HepG2 (cell line): ENCODE results near the gene ALMS1. TPM values are rescaled to one million over a fixed set of nuclear protein-coding genes. Genes with fewer than 3 reads are reported as not detected.
A peak's percentile ranks its signal among the peaks of the same experiment; 100 is the strongest.

Experiments used
- BHLHE40 ChIP-seq: IDR thresholded peaks from 2 replicates; pipeline ENCODE4 v1.6.1; 2011; ENCODE audit warnings: low read length, improper control_type of control experiment
- BORCS8-MEF2B ChIP-seq: sonication (generic); formaldehyde crosslinking; IDR thresholded peaks from 2 replicates; pipeline ENCODE4 v1.8.0; 2022; ENCODE audit warnings: mild to moderate bottlenecking, missing genetic modification reagents
- CEBPG ChIP-seq: IDR thresholded peaks from 2 replicates; pipeline ENCODE4 v1.6.1; 2016
- FIP1L1 ChIP-seq: fragments of 200-400 bp; formaldehyde crosslinking; IDR thresholded peaks from 2 replicates; pipeline ENCODE4 v1.6.1; 2018; ENCODE audit warnings: low read depth, mild to moderate bottlenecking, low read length, moderate library complexity, borderline replicate concordance; ENCODE audit not compliant: insufficient read depth
- GTF3A ChIP-seq: sonication (generic); formaldehyde crosslinking; conservative IDR thresholded peaks from 2 replicates; pipeline ENCODE4 v1.4.0; 2020; ENCODE audit warnings: mild to moderate bottlenecking, missing genetic modification reagents
- HCFC1 ChIP-seq: fragments of 150-350 bp; IDR thresholded peaks from 2 replicates; pipeline ENCODE4 v1.6.1; 2014; ENCODE audit warnings: low read depth, low read length
- HMG20A ChIP-seq: IDR thresholded peaks from 2 replicates; pipeline ENCODE4 v1.6.1; 2016; ENCODE audit warnings: borderline replicate concordance
- HNRNPK ChIP-seq: fragments of 200-400 bp; formaldehyde crosslinking; IDR thresholded peaks from 2 replicates; pipeline ENCODE4 v1.6.1; 2018; ENCODE audit warnings: low read length, low read depth, moderate library complexity, mild to moderate bottlenecking; ENCODE audit not compliant: poor library complexity, severe bottlenecking
- KMT2A ChIP-seq: sonication (generic); formaldehyde crosslinking; IDR thresholded peaks from 2 replicates; pipeline ENCODE4 v1.4.0; 2020; ENCODE audit warnings: missing genetic modification reagents
- NFE2L2 ChIP-seq: fragments of 150-350 bp; IDR thresholded peaks from 2 replicates; pipeline ENCODE4 v1.6.1; 2014; ENCODE audit warnings: low read length
- NFIC ChIP-seq: IDR thresholded peaks from 2 replicates; pipeline ENCODE4 v1.6.1; 2012; ENCODE audit warnings: mild to moderate bottlenecking, low read length, inconsistent platforms
- NR2C2 ChIP-seq: sonication (generic); formaldehyde crosslinking; IDR thresholded peaks from 2 replicates; pipeline ENCODE4 v1.4.0; 2020; ENCODE audit warnings: missing genetic modification reagents, mild to moderate bottlenecking, moderate library complexity, borderline replicate concordance
- PHB2 ChIP-seq: fragments of 450-650 bp; IDR thresholded peaks from 2 replicates; pipeline ENCODE4 v1.6.1; 2018; ENCODE audit not compliant: partially characterized antibody
- POLR2G ChIP-seq: fragments of 200-400 bp; formaldehyde crosslinking; IDR thresholded peaks from 2 replicates; pipeline ENCODE4 v1.6.1; 2018; ENCODE audit warnings: mild to moderate bottlenecking, low read depth, low read length, moderate library complexity
- RFXAP ChIP-seq: sonication (generic); formaldehyde crosslinking; IDR thresholded peaks from 2 replicates; pipeline ENCODE4 v1.4.0; 2020; ENCODE audit warnings: missing genetic modification reagents, borderline replicate concordance
- RXRB ChIP-seq: IDR thresholded peaks from 2 replicates; pipeline ENCODE4 v1.6.1; 2016; ENCODE audit warnings: borderline replicate concordance, missing genetic modification reagents, missing compliant biosample characterization
- SMC3 ChIP-seq: IDR thresholded peaks from 2 replicates; pipeline ENCODE4 v1.6.1; 2011; ENCODE audit warnings: low read length, improper control_type of control experiment
- SUZ12 ChIP-seq: fragments of 150-350 bp; IDR thresholded peaks from 2 replicates; pipeline ENCODE4 v1.6.1; 2014; ENCODE audit warnings: low read depth, low read length
- TCF7 ChIP-seq: sonication (generic); IDR thresholded peaks from 2 replicates; pipeline ENCODE4 v1.6.1; 2016; ENCODE audit warnings: antibody characterized with exemption, low read depth
- U2AF1 ChIP-seq: fragments of 200-400 bp; formaldehyde crosslinking; optimal IDR thresholded peaks from 2 replicates; pipeline ENCODE3; 2017; ENCODE audit warnings: mild to moderate bottlenecking, low read depth, low read length
- ZEB1 ChIP-seq: IDR thresholded peaks from 2 replicates; pipeline ENCODE4 v1.6.1; 2012; ENCODE audit warnings: mild to moderate bottlenecking, low read depth, inconsistent platforms; ENCODE audit not compliant: insufficient replicate concordance
- ZFP41 ChIP-seq: sonication (generic); formaldehyde crosslinking; IDR thresholded peaks from 2 replicates; pipeline ENCODE4 v1.4.0; 2020; ENCODE audit warnings: mild to moderate bottlenecking, missing genetic modification reagents, borderline replicate concordance
- ZFP62 ChIP-seq: sonication (generic); formaldehyde crosslinking; IDR thresholded peaks from 2 replicates; pipeline ENCODE4 v1.4.0; 2020; ENCODE audit warnings: missing genetic modification reagents
- ZMYM2 ChIP-seq: sonication (generic); formaldehyde crosslinking; IDR thresholded peaks from 2 replicates; pipeline ENCODE4 v1.8.0; 2022; ENCODE audit warnings: mild to moderate bottlenecking, missing genetic modification reagents
- ZNF180 ChIP-seq: sonication (generic); formaldehyde crosslinking; IDR thresholded peaks from 2 replicates; pipeline ENCODE4 v1.4.0; 2020; ENCODE audit warnings: low read depth, missing genetic modification reagents, borderline replicate concordance
- ZNF207 ChIP-seq: fragments of 450-650 bp; IDR thresholded peaks from 2 replicates; pipeline ENCODE4 v1.6.1; 2016; ENCODE audit warnings: antibody characterized with exemption, borderline replicate concordance
- ZNF264 ChIP-seq: sonication (generic); formaldehyde crosslinking; IDR thresholded peaks from 2 replicates; pipeline ENCODE4 v1.4.0; 2020; ENCODE audit warnings: missing genetic modification reagents
- ZNF274 ChIP-seq: sonication (generic); formaldehyde crosslinking; IDR thresholded peaks from 2 replicates; pipeline ENCODE4 v1.5.1; 2020; ENCODE audit warnings: mild to moderate bottlenecking, missing genetic modification reagents
- ZNF383 ChIP-seq: sonication (generic); formaldehyde crosslinking; IDR thresholded peaks from 2 replicates; pipeline ENCODE4 v1.4.0; 2020; ENCODE audit warnings: missing genetic modification reagents, mild to moderate bottlenecking, borderline replicate concordance
- ZNF432 ChIP-seq: sonication (generic); formaldehyde crosslinking; IDR thresholded peaks from 2 replicates; pipeline ENCODE4 v1.5.0; 2020; ENCODE audit warnings: missing genetic modification reagents, mild to moderate bottlenecking, borderline replicate concordance
- ZNF569 ChIP-seq: sonication (generic); formaldehyde crosslinking; IDR thresholded peaks from 2 replicates; pipeline ENCODE4 v1.5.0; 2020; ENCODE audit warnings: mild to moderate bottlenecking, missing genetic modification reagents, moderate library complexity, borderline replicate concordance
- ZNF782 ChIP-seq: sonication (generic); formaldehyde crosslinking; IDR thresholded peaks from 2 replicates; pipeline ENCODE4 v1.4.0; 2020; ENCODE audit warnings: missing genetic modification reagents, mild to moderate bottlenecking, borderline replicate concordance
- ZSCAN9 ChIP-seq: IDR thresholded peaks from 2 replicates; pipeline ENCODE4 v1.6.1; 2016; ENCODE audit warnings: borderline replicate concordance
- polyA plus RNA-seq, 8 experiments: library from polyadenylated mRNA; depleted of rRNA in 3 of 8; stranded (reverse) in 7 of 8; unstranded in 1 of 8; fragments of >200 nt; fragmentation: Illumina TruSeq in 4 of 8; extraction: Trizol in 4 of 8; gene quantifications; 2 replicates each; pipeline versions ENCODE4 v1.2.1 to v1.2.3, GENCODE V29; 2011 to 2016; ENCODE audit warnings: low read depth in 4 of 8, missing spikeins in 1 of 8, mixed read lengths in 1 of 8; ENCODE audit not compliant: insufficient read depth in 1 of 8
- total RNA-seq, 5 experiments: library from RNA; depleted of rRNA; stranded (reverse); fragments of >200 nt; fragmentation: Illumina TruSeq; extraction: Trizol; gene quantifications; 2 replicates each; pipeline ENCODE4 v1.2.3, GENCODE V29; 2016; ENCODE audit warnings: low read depth in 1 of 5
- TF ChIP-seq, protein P1 (sequence below): sonication (generic); IDR thresholded peaks from 2 replicates; pipeline ENCODE4 v1.6.1; 2016; ENCODE audit warnings: low read depth, borderline replicate concordance

ALMS1 gene
- total and polyA plus RNA-seq, 2 of the 13 experiments (the other 11 are each of a cell fraction or from before 2014, with no cell fraction given), result 12.9 to 21.2 TPM

DNA sequence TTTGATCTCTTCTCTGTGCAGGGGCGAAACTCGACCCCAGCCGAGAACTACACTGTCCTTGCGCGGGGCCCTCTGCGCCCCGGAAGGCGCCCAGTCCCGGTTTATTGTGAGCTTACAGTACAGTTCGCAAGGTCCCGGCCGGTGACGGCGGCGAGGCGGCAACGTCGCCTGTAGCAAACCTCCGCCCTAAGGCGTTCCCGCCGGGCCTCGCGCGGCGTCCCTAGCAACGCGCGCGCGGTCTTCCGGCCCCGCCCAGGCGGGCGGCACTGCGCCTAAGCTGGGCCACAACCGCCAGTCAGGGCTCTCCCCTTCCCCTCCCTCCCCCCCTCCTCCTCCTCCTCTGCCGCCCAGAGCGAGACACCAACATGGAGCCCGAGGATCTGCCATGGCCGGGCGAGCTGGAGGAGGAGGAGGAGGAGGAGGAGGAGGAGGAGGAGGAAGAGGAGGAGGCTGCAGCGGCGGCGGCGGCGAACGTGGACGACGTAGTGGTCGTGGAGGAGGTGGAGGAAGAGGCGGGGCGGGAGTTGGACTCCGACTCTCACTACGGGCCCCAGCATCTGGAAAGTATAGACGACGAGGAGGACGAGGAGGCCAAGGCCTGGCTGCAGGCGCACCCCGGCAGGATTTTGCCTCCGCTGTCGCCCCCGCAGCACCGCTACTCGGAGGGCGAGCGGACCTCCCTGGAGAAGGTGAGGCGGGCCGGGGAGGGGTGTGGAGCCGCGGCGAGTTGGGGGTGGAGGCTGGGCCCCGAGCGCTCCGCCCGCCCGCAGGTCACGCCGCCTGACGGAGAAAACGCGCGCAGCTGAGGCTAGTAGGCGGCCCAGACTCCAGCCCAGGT is at the start of gene ALMS1 (continued):
- TF ChIP-seq NR2C2 (CRISPR knock-in tag), result peak; percentile 60; the same call in 1 of the 2 replicates
- TF ChIP-seq FIP1L1, result no peak
- TF ChIP-seq PHB2, result no peak
- no peak for TF ChIP-seq SUZ12
- peak; percentile 68 for TF ChIP-seq KMT2A (CRISPR knock-in tag)
- peak; percentile 66; the same call in 1 of the 2 replicates for TF ChIP-seq ZNF274 (CRISPR knock-in tag)
- no peak for TF ChIP-seq SMC3
- TF ChIP-seq HMG20A (CRISPR knock-in tag), result 0 out of 2 replicates have a peak, but pooled peaks have one; percentile 20
- TF ChIP-seq ZFP62 (CRISPR knock-in tag), result no peak
- no peak for TF ChIP-seq ZNF383
- peak; percentile 25; the same call in 1 of the 2 replicates for TF ChIP-seq RXRB
- no peak for TF ChIP-seq ZNF207
- peak; percentile 66; the same call in 1 of the 2 replicates for TF ChIP-seq ZNF782 (CRISPR knock-in tag)
- TF ChIP-seq ZNF264 (CRISPR knock-in tag), result no peak
- TF ChIP-seq NFIC, result no peak
- no peak for TF ChIP-seq ZEB1
- no peak for TF ChIP-seq ZSCAN9 (CRISPR knock-in tag)
- no peak for TF ChIP-seq ZNF180 (CRISPR knock-in tag)
- TF ChIP-seq GTF3A, result no peak
- peak; percentile 27; the same call in 1 of the 2 replicates for TF ChIP-seq ZFP41 (CRISPR knock-in tag)
- peak; percentile 69 for TF ChIP-seq POLR2G
- no peak for TF ChIP-seq ZNF432 (CRISPR knock-in tag)
- 0 out of 2 replicates have a peak, but pooled peaks have one; percentile 9 for TF ChIP-seq CEBPG (CRISPR knock-in tag)
- TF ChIP-seq HCFC1, result no peak; the same call in 1 of the 2 replicates
- TF ChIP-seq U2AF1, result peak; percentile 36
- TF ChIP-seq, protein P1, sequence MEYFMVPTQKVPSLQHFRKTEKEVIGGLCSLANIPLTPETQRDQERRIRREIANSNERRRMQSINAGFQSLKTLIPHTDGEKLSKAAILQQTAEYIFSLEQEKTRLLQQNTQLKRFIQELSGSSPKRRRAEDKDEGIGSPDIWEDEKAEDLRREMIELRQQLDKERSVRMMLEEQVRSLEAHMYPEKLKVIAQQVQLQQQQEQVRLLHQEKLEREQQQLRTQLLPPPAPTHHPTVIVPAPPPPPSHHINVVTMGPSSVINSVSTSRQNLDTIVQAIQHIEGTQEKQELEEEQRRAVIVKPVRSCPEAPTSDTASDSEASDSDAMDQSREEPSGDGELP, result peak; percentile 85; the same call in 1 of the 2 replicates
- TF ChIP-seq RFXAP (CRISPR knock-in tag), result 0 out of 2 replicates have a peak, but pooled peaks have one; percentile 56
- no peak; the same call in 1 of the 2 replicates for TF ChIP-seq ZMYM2
- TF ChIP-seq NFE2L2, result no peak
- no peak for TF ChIP-seq ZNF569 (CRISPR knock-in tag)
- TF ChIP-seq BHLHE40, result no peak; the same call in 1 of the 2 replicates
- TF ChIP-seq HNRNPK, result peak; percentile 100
- TF ChIP-seq TCF7, result no peak
- TF ChIP-seq BORCS8-MEF2B (CRISPR knock-in tag), result peak; percentile 55
